Thyroid gland (tissue), 4 donors: ENCODE data around the gene PDS5B. TPM values are rescaled to one million over a fixed set of nuclear protein-coding genes. Genes with fewer than 3 reads are reported as not detected.

Experiments
- DNase-seq, 2 donors: peaks; one replicate each; pipeline ENCODE4 v3.0.0-alpha.2; 2019
- H3K27ac ChIP-seq, 3 donors: fragments of 200-600 bp; sonication (generic); 1 replicate in 2 of 3; 2 replicates in 1 of 3; pipeline ENCODE4 v1.5.1; 2016 to 2019; ENCODE audit warnings: mild to moderate bottlenecking in 1 of 3, moderate library complexity in 1 of 3
- H3K27me3 ChIP-seq: fragments of 200-600 bp; sonication (generic); one replicate; pipeline ENCODE4 v1.5.1; 2019
- H3K36me3 ChIP-seq, 2 donors: fragments of 200-600 bp; sonication (generic); one replicate each; pipeline ENCODE4 v1.5.1; 2016 to 2019
- H3K4me1 ChIP-seq, 2 donors: fragments of 200-600 bp; sonication (generic); one replicate each; pipeline ENCODE4 v1.5.1; 2017 to 2019
- H3K4me3 ChIP-seq, 3 donors: fragments of 200-600 bp; sonication (generic); replicated peaks in 1 of 3; 1 replicate in 2 of 3; 2 replicates in 1 of 3; pipeline ENCODE4 v1.5.1; 2016; ENCODE audit warnings: mild to moderate bottlenecking in 1 of 3
- H3K9me3 ChIP-seq: fragments of 200-600 bp; sonication (generic); one replicate; pipeline ENCODE4 v1.5.1; 2017
- CTCF ChIP-seq, 6 experiments: fragments of 200-600 bp in 3 of 6; fragments of 450-650 bp in 3 of 6; sonication (generic) in 3 of 6; IDR thresholded peaks; one replicate each; pipeline ENCODE4 v1.5.1; 2016 to 2019; ENCODE audit warnings: antibody characterized with exemption in 6 of 6, mild to moderate bottlenecking in 2 of 6, inconsistent platforms in 1 of 6, moderate library complexity in 1 of 6
- POLR2A ChIP-seq, 2 donors: fragments of 450-650 bp; IDR thresholded peaks; one replicate each; pipeline ENCODE4 v1.6.1; 2017; ENCODE audit warnings: antibody characterized with exemption in 2 of 2, mild to moderate bottlenecking in 2 of 2, moderate library complexity in 1 of 2
- WGBS, 2 donors: methylation state at CpG; one replicate each; pipeline ENCODE4 v1.1.5; 2017; 5-methylcytosine and 5-hydroxymethylcytosine counted together
- intact Hi-C: fragments of 100-400 bp; cut with DNase I; formaldehyde crosslinking; loops from one replicate; pipeline ENCODE4 v1.15.1; 2023
- total RNA-seq, 4 donors: library from RNA; depleted of rRNA; stranded (reverse); fragments of >200 nt; gene quantifications; one replicate each; pipeline ENCODE4 v1.2.3, GENCODE V29; 2016

Gene PDS5B
- total RNA-seq, 4 donors from 2014 or later, result 47.9 to 55.1 (median 49.3) TPM

GRCh38 chr13:32588736-32589135 lies 2.5 kb downstream of the PDS5B start:
- no peak for TF ChIP-seq CTCF (IDR thresholded peaks at IDR 0.05)
- TF ChIP-seq POLR2A (IDR thresholded peaks at IDR 0.05), result no peak
- Histone ChIP-seq H3K9me3 (no peaks in the 10 kb centered on the region), H3K27ac (peak overlapping the region in 1 of 3 donors; percentile 20), H3K4me3 (no peak overlapping the region), H3K36me3 (no peaks in the 10 kb centered on the region), H3K27me3 (no peaks in the 10 kb centered on the region), H3K4me1 (peaks cover 3 to 5% of the 10 kb centered on the region in 2 donors)
- intact Hi-C loops, result loop anchor here (5.0 kb wide), 2 partner anchors 49 to 954 kb away; no protein-coding TSS in a partner anchor
- 72 to 78% methylated on average over 5 of the region's 5 CpGs for WGBS, 2 donors
- DNase-seq, result no peak

- no peak overlapping the region for H3K27ac ChIP-seq
- 76 to 84% methylated on average over 8 of the region's 8 CpGs for WGBS, 2 donors
- intact Hi-C loops, result loop anchor here (5.0 kb wide), 2 partner anchors 48 to 953 kb away; no protein-coding TSS in a partner anchor
- H3K27me3 ChIP-seq, result no peaks in the 10 kb centered on the region
- no peak for DNase-seq
- peaks cover 3 to 5% of the 10 kb centered on the region in 2 donors for H3K4me1 ChIP-seq
- H3K36me3 ChIP-seq, result no peaks in the 10 kb centered on the region
- no peak overlapping the region for H3K4me3 ChIP-seq
- H3K9me3 ChIP-seq, result no peaks in the 10 kb centered on the region
- TF ChIP-seq CTCF (IDR thresholded peaks at IDR 0.05), result no peak
- no peak for TF ChIP-seq POLR2A (IDR thresholded peaks at IDR 0.05)
Observed at GRCh38 chr13:32589471-32589870, 3.2 kb downstream of the PDS5B start.

- 58 to 78% methylated on average over 2 of the region's 2 CpGs for WGBS, 2 donors
- no peak overlapping the region for H3K4me3 ChIP-seq
Observed at GRCh38 chr13:32590266-32590665, 4.0 kb downstream of the PDS5B start.

GRCh38 chr13:32592082-32592481 lies 5.8 kb downstream of the PDS5B start:
- intact Hi-C loops, result no loop called here
- WGBS, 2 donors, result 94 to 100% methylated on average over 8 of the region's 8 CpGs
- Histone ChIP-seq H3K9me3 (no peaks in the 10 kb centered on the region), H3K27me3 (no peaks in the 10 kb centered on the region), H3K4me1 (no peaks in the 10 kb centered on the region), H3K27ac (no peak overlapping the region), H3K36me3 (no peaks in the 10 kb centered on the region), H3K4me3 (no peak overlapping the region)
- DNase-seq, result no peak
- TF ChIP-seq CTCF (IDR thresholded peaks at IDR 0.05), result no peak
- TF ChIP-seq POLR2A (IDR thresholded peaks at IDR 0.05), result no peak

More at GRCh38 chr13:32590266-32590665, 4.0 kb downstream of the PDS5B start:
- intact Hi-C loops, result no loop called here
- H3K27me3 ChIP-seq, result no peaks in the 10 kb centered on the region
- no peak for DNase-seq
- H3K4me1 ChIP-seq, result peaks cover 3 to 5% of the 10 kb centered on the region in 2 donors
- no peaks in the 10 kb centered on the region for H3K36me3 ChIP-seq
- no peaks in the 10 kb centered on the region for H3K9me3 ChIP-seq
- no peak overlapping the region for H3K27ac ChIP-seq
- TF ChIP-seq CTCF (IDR thresholded peaks at IDR 0.05) (no peak), POLR2A (IDR thresholded peaks at IDR 0.05) (no peak)

- no peaks in the 10 kb centered on the region for H3K9me3 ChIP-seq
- DNase-seq, result no peak
- intact Hi-C loops, result no loop called here
- H3K27ac ChIP-seq, result no peak overlapping the region
- no peak overlapping the region for H3K4me3 ChIP-seq
- H3K27me3 ChIP-seq, result no peaks in the 10 kb centered on the region
- TF ChIP-seq POLR2A (IDR thresholded peaks at IDR 0.05) (no peak), CTCF (IDR thresholded peaks at IDR 0.05) (no peak)
- no peaks in the 10 kb centered on the region for H3K36me3 ChIP-seq
- no peaks in the 10 kb centered on the region for H3K4me1 ChIP-seq
Observed at GRCh38 chr13:32594157-32594738, 8.0 kb downstream of the PDS5B start.
